Amniotic epithelial cell (primary cell): ENCODE measurements around the gene C2orf68.
"Not testable (repeated sequence)": the region's sequence is repeated elsewhere in the genome, so short reads cannot be mapped to it uniquely, and the experiment has no call there.

Source experiments
- DNase-seq: peaks from one replicate; pipeline ENCODE4 v3.0.0-alpha.2; 2010; ENCODE audit warnings: low read depth

Gene C2orf68

GRCh38 chr2:85579266-85579935 lies 32.5 kb downstream of the C2orf68 start:
- DNase-seq = no peak

- no peak for DNase-seq
Observed at GRCh38 chr2:85578243-85579180, 33.4 kb downstream of the C2orf68 start.

- peak; percentile 43 for DNase-seq
Observed at GRCh38 chr2:85577386-85578242, 34.3 kb downstream of the C2orf68 start, which contains the start of gene VAMP8. Gene VAMP8 (plus strand): TSS chr2:85577586. CDS start chr2:85577647, 61 bp downstream.

- no peak for DNase-seq
Observed at GRCh38 chr2:85577063-85577385, 34.8 kb downstream of the C2orf68 start.

- DNase-seq = no peak
Observed at GRCh38 chr2:85575739-85576138, 36.1 kb downstream of the C2orf68 start.

GRCh38 chr2:85566265-85566664 lies 45.6 kb downstream of the C2orf68 start:
- no peak for DNase-seq

- DNase-seq = no peak
Observed at GRCh38 chr2:85564144-85564563, 47.7 kb downstream of the C2orf68 start.

GRCh38 chr2:85561280-85562212 lies 50.3 kb downstream of the C2orf68 start, which contains the start of gene GGCX:
Gene GGCX (minus strand): TSS chr2:85561493. CDS start chr2:85561428, 65 bp downstream.
- peak; percentile 89 for DNase-seq

- DNase-seq = no peak
Observed at GRCh38 chr2:85560812-85561279, 51.0 kb downstream of the C2orf68 start.

- not testable (repeated sequence) for DNase-seq
Observed at GRCh38 chr2:85560403-85560726, 51.5 kb downstream of the C2orf68 start.

- no peak for DNase-seq
Observed at GRCh38 chr2:85558160-85558559, 53.7 kb downstream of the C2orf68 start.

- DNase-seq = no peak
Observed at GRCh38 chr2:85557130-85557529, 54.7 kb downstream of the C2orf68 start.
